PC-9 (cell line): ENCODE measurements around the gene OSM.

ENCODE experiments used
- CTCF ChIP-seq: fragments of 200-600 bp; sonication (generic); conservative IDR thresholded peaks from 2 replicates; pipeline ENCODE4 v1.6.1; 2017; ENCODE audit warnings: mixed run types, antibody characterized with exemption, mild to moderate bottlenecking, moderate library complexity
- EZH2 ChIP-seq: fragments of 200-600 bp; sonication (generic); IDR thresholded peaks from 2 replicates; pipeline ENCODE4 v1.8.0; 2017; ENCODE audit warnings: antibody characterized with exemption, low read depth

- TF ChIP-seq CTCF, result no peak
- no peak for TF ChIP-seq EZH2
Observed at GRCh38 chr22:30228509-30229359, 37.9 kb downstream of the OSM start.
